NCI-H345 treated with DMSO at 0.1 percent for 48 hours (cell line): ENCODE data around the gene NUAK1.
"Not testable (repeated sequence)": the region's sequence is repeated elsewhere in the genome, so short reads cannot be mapped to it uniquely, and the experiment has no call there.

Experiments used
- DNase-seq: peaks from one replicate; lab custom pipeline; 2025; ENCODE audit not compliant: unreplicated experiment; lab: John Stamatoyannopoulos, UW

NUAK1 gene

GRCh38 chr12:106147956-106148355 is 9.2 kb upstream of the NUAK1 start:
- DNase-seq: no peak

GRCh38 chr12:106146987-106147386 is 8.2 kb upstream of the NUAK1 start:
- no peak for DNase-seq

DNA sequence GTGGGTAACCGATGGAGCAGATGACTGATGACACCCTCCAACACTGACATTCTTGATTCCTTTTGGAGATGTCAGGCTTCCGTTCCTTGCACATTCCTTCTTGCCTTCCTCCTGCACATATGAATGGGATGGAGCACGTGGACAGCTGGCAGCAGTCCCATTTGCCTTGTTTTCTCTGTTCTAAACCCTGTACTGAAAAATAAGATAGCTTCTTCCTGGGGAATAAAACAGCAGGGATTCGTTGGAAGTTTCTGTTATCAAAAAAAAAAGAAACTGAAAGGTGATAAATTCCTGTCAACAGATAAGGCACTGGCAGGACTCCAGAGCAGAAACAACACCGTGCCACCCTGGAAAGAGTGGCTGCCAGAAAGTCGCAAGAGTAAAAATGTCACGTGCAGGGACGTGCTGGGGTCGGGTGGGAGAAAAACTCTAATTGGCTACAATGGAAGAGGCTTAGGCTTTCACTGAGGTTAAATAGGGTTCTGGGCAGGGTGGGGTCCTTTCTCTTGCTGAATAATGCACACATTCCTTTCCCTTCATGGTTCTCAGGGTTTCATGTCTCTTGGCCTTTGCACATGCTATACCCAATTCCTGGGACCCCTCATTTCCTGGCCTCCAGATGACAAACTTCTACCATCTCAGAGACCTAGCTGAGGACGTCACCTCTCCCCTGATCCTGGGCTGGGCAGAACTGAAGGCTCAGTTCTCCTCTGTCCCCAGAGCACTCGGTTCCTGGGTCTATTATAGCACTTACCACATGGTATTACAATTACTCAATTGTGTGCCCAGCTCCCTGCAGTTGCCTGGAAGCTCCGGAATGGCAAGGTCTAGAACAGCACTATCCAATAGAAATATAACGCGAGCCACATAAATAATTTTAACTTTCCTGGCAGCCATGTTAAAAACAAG is 7.0 kb upstream of the NUAK1 start:
- DNase-seq: no peak

GRCh38 chr12:106144847-106145246 is 6.1 kb upstream of the NUAK1 start:
- no peak for DNase-seq

- no peak for DNase-seq
These were observed 4.0 kb upstream of the NUAK1 start for GRCh38 chr12:106142591-106143261.

DNA sequence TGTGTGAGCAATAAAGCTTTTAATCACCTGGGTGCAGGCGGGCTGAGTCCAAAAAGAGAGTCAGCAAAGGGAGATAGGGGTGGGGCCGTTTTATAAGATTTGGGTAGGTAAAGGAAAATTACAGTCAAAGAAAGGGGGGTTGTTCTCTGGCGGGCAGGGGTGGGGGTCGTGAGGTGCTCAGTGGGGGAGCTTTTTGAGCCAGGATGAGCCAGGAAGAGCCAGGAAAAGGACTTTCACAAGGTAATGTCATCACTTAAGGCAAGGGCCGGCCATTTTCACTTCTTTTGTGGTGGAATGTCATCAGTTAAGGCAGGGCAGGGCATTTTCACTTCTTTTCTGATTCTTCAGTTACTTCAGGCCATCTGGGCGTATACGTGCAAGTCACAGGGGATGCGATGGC is 3.2 kb upstream of the NUAK1 start:
- not testable (repeated sequence) for DNase-seq

DNA sequence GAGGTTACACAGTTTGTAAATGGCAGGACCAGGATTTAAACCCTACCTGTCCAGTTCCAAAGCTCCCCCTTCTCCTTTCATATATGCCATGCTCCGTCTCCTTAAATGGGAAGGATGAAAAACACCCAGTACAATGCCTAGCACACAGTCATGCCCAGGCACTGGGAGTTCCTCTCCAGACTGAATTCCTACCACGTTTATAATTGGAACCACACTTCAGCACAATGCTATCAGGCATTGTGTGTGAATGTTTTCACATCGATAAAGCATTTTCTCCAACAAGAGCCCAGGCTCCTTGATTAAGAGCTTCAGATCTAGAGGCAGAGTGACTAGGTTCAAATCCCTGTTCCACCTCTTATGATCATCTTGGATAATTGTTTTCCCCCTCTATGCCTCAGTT is 2.7 kb upstream of the NUAK1 start:
- no peak for DNase-seq

GRCh38 chr12:106141003-106141402 is 2.2 kb upstream of the NUAK1 start:
- no peak for DNase-seq

DNA sequence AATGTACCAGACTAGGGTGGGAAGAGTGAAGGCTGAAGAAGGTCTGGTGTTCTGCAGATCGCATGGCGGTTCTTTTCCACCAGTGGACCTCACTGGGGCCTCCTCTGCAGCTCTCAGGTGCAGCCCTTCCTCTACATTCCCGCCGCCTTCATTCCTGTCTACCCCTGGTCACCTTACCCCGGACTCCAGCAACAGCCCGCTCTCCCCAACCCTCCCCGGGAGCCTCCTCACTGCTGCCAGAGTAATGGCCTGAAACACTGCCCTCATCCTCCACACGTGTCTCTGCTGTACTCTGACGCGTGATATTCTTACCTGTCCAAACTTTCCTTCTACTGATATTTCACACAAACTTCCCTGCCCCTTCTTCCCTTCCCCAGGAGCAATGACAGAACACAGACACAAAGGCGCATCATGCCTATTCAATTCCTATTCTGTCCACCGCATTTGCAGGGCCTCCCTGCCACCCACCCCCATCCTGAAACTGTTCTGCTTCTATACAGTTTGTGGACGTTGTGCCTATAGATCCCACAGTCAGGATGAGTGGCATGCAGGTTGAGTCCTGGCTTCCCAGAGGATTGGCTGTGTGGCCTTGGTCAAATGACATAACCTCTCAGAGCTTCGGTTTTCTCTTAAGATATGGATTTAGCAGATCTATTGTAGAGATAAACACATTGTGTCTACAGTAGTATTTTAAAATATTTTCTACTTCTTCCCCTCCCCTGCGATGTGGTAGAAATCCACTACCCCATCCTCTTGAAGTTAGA is 1.7 kb upstream of the NUAK1 start:
- no peak for DNase-seq

- peak; percentile 42 for DNase-seq
These were observed 843 bp upstream of the NUAK1 start for GRCh38 chr12:106139422-106140171.

- DNase-seq: peak; percentile 30
These were observed 459 bp downstream of the NUAK1 start for GRCh38 chr12:106138357-106138632.

DNA sequence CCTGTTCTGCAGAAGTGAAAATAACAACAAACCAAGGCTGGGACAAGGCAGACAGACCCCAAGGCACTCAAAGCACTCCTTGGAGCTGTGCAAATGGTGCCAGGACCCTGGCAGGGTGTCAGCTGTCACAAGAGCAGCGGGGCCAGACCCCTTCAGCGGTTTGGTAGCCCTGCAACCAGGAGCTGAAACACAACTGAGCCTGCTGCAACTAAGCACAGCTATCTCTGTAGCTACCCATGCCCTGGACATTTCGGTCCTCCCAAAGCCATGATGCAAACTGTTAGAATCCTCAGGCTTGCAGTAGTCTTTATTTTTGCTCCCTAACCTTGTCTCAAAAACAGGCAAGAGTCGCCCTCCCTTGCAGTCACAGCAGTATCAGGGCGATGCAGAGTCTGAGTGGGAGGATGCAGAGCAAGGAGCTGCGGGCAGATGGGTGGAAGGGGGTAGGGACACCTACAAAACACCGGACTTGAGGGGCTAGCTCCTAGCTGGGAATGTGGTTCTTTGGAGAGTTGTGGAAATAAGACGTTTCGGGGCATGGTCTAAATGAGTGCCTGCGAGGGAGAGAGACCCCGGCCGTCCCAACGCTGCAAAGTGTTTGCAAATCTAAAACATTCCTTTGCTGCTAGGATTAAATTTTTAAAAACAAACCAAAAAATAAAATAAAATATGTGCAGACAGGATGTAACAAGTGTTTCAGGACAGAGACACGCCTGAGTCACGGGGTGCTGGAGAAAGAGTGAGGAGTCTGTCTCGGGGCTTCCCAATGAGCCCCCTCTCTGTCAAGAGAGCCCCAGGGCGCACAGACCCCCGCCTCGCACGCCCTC is 1.0 kb downstream of the NUAK1 start:
- DNase-seq: peak; percentile 27

DNA sequence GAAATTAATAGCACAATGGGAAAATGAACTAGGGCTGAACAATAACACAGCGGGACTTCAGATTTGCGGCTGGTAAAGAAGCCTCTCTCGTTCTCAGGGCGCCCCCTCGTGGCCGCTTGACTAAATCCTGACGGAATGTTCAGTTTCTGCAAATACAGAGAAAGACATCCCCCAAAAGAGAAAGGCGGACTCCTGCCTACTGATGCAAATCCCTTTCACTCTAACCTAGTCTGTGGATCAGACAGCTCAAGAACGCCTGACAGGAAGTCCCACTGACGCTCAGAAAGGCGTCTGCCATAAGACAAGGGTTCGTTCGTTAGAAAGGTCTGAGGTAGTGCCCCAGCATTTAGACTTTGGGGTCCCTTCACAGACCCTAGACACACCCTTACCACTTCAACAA is 2.5 kb downstream of the NUAK1 start:
- DNase-seq: peak; percentile 83

DNA sequence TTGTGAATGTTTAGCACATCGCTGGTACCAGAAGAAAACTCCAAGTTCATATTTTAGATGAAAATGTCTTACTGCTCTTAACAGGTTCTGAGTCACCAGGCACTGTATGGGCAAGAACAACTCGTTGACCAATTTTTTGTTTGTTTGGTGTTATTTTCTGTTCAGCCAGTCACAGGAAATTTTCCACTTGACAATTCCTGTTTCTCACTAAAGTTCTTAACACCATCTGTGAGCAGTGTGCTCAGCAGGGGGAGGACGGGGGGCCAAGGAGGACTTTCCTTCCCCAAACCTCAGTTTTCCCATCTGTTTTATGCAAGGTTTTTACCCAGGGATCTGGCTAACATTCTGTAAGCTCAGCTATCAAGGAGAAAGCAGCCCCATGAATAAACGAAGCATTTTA is 3.0 kb downstream of the NUAK1 start:
- DNase-seq: no peak

GRCh38 chr12:106135075-106135474 is 3.7 kb downstream of the NUAK1 start:
- DNase-seq: no peak

GRCh38 chr12:106134294-106134949 is 4.3 kb downstream of the NUAK1 start:
- no peak for DNase-seq

- no peak for DNase-seq
These were observed 5.3 kb downstream of the NUAK1 start for GRCh38 chr12:106133136-106134087.
